ENCODE results near the gene ACSL5. TPM values are rescaled to one million over a fixed set of nuclear protein-coding genes. Genes with fewer than 3 reads are reported as not detected.

ACSL5 gene
- total and polyA plus RNA-seq, 2 experiments from 2014 or later, result not detected

DNA sequence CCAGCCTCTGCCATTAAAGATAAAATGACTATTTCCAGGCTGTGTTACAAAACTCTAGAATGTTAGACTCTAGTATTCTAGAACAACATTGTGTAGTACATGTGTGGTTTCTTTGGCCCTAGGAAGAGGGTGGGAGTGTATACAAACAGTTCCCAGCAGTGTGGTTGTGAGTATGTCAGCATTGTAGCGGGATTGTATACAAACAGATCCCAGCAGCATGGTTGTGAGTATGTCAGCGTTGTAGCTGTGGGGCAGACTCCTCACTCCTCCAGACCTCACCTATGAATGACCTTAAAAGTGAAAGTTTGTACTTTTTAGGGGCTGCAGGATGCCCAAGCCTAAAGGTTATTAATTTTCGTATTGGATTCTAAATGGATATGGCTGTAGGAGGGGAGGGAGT is 6.9 kb upstream of the ACSL5 start (continued):
- TF ChIP-seq ZNF462 (CRISPR knock-in tag; IDR thresholded peaks at IDR 0.05), result no peak

GRCh38 chr10:112367516-112367915 is 6.4 kb upstream of the ACSL5 start:
- no peaks in the 10 kb centered on the region for H3K79me2 ChIP-seq (replicated peaks; ENCODE audit: insufficient read depth)
- no peaks in the 10 kb centered on the region for H3K36me3 ChIP-seq (ENCODE audit: insufficient read depth)
- no peaks in the 10 kb centered on the region for H4K20me1 ChIP-seq (replicated peaks; ENCODE audit: insufficient read depth)
- H3K9me3 Mint-ChIP-seq, result peaks cover 14% of the 10 kb centered on the region
- no peaks in the 10 kb centered on the region for H3K27me3 Mint-ChIP-seq (ENCODE audit: insufficient read depth, low read depth, poor library complexity)
- H3K9me2 ChIP-seq (ENCODE audit: insufficient read depth), result no peaks in the 10 kb centered on the region
- DNase-seq (ENCODE audit: low spot score) (no peak), ATAC-seq (no peak)
- H3K4me1 Mint-ChIP-seq, result no peaks in the 10 kb centered on the region
- no peaks in the 10 kb centered on the region for H3K4me1 ChIP-seq (ENCODE audit: insufficient read depth)
- H3K27ac Mint-ChIP-seq, result no peak overlapping the region
- H3F3A ChIP-seq (replicated peaks; ENCODE audit: low read depth), result no peaks in the 10 kb centered on the region
- H2AFZ ChIP-seq, result no peak overlapping the region
- peaks cover 3% of the 10 kb centered on the region; the same call in 1 of the 3 replicates for H3K36me3 Mint-ChIP-seq (ENCODE audit: low read depth)
- H3K27me3 ChIP-seq (ENCODE audit: insufficient read depth), result no peaks in the 10 kb centered on the region
- H3K4me3 Mint-ChIP-seq, result no peak overlapping the region
- no peak for TF ChIP-seq ZNF331 (CRISPR knock-in tag; IDR thresholded peaks at IDR 0.05; ENCODE audit: low read depth)
- no peak for TF ChIP-seq NANOG (IDR thresholded peaks at IDR 0.05; ENCODE audit: borderline replicate concordance)
- TF ChIP-seq STAT1 (IDR thresholded peaks at IDR 0.05; ENCODE audit: unreplicated experiment), result no peak
- TF ChIP-seq CREB1 (CRISPR knock-in tag; IDR thresholded peaks at IDR 0.05; ENCODE audit: low read depth), result no peak
- no peak for TF ChIP-seq POLR2AphosphoS5 (IDR thresholded peaks at IDR 0.05; ENCODE audit: low read depth)
- no peak for TF ChIP-seq ZNF114 (CRISPR knock-in tag; IDR thresholded peaks at IDR 0.05)
- TF ChIP-seq EZH2phosphoT487 (IDR thresholded peaks at IDR 0.05; ENCODE audit: unreplicated experiment), result no peak
- H3K27ac ChIP-seq (ENCODE audit: low read depth), result no peak overlapping the region
- H3K4me2 ChIP-seq, result no peak overlapping the region
- no peak overlapping the region for H3K4me3 ChIP-seq

Measured in GM23338 (cell line).